Osteoblast (primary cell): Measurements from ENCODE around the gene RNF224. TPM values are rescaled to one million over a fixed set of nuclear protein-coding genes. Genes with fewer than 3 reads are reported as not detected.

ENCODE experiments used
- DNase-seq: peaks from one replicate; pipeline ENCODE4 v3.0.0; 2011; ENCODE audit warnings: low spot score, mixed read lengths; ENCODE audit not compliant: insufficient read length; ENCODE audit errors: missing footprints
- H2AFZ ChIP-seq: 2 replicates; pipeline ENCODE4 v1.6.0; 2011; ENCODE audit warnings: mild to moderate bottlenecking, low read length
- H3K27ac ChIP-seq: 2 replicates; pipeline ENCODE4 v1.5.1; 2011; ENCODE audit warnings: mild to moderate bottlenecking, low read depth, low read length, moderate library complexity
- H3K27me3 ChIP-seq: 2 replicates; pipeline ENCODE4 v1.6.0; 2012; ENCODE audit warnings: mild to moderate bottlenecking, control low read depth, inconsistent platforms, low read length, moderate library complexity; ENCODE audit not compliant: insufficient read depth
- H3K36me3 ChIP-seq: 2 replicates; pipeline ENCODE4 v1.5.1; 2011; ENCODE audit warnings: mild to moderate bottlenecking, low read length, control low read depth, moderate library complexity; ENCODE audit not compliant: insufficient read depth
- H3K4me1 ChIP-seq: 2 replicates; pipeline ENCODE4 v1.5.1; 2011; ENCODE audit warnings: mild to moderate bottlenecking, low read length, control low read depth, moderate library complexity; ENCODE audit not compliant: insufficient read depth
- H3K4me2 ChIP-seq: 2 replicates; pipeline ENCODE4 v1.6.0; 2011; ENCODE audit warnings: mild to moderate bottlenecking, low read length; ENCODE audit not compliant: insufficient read depth
- H3K4me3 ChIP-seq: fragments of 200-600 bp; sonication (generic); 3 replicates; pipeline ENCODE4 v1.5.1; 2012; ENCODE audit warnings: mild to moderate bottlenecking, low read length, inconsistent platforms; ENCODE audit not compliant: insufficient read depth
- H3K79me2 ChIP-seq: 2 replicates; pipeline ENCODE4 v1.6.0; 2012; ENCODE audit warnings: mild to moderate bottlenecking, low read length, control low read depth, inconsistent platforms; ENCODE audit not compliant: insufficient read depth
- H3K9me3 ChIP-seq: 2 replicates; pipeline ENCODE4 v1.5.1; 2011; ENCODE audit warnings: low read depth, low read length, control low read depth
- H4K20me1 ChIP-seq: 2 replicates; pipeline ENCODE4 v1.6.0; 2012; ENCODE audit warnings: mild to moderate bottlenecking, low read length, control low read depth; ENCODE audit not compliant: insufficient read depth
- CTCF ChIP-seq: IDR thresholded peaks from 2 replicates; pipeline ENCODE4 v1.5.1; 2011; ENCODE audit warnings: mild to moderate bottlenecking, low read depth, low read length, moderate library complexity; ENCODE audit errors: extremely low read depth
- total RNA-seq: library from RNA; depleted of rRNA; stranded (reverse); fragments of >200 nt; gene quantifications from 2 replicates; pipeline ENCODE4 v1.2.3, GENCODE V29; 2012

Gene RNF224
- total RNA-seq, 1 donor: under 0.01 TPM

- H3K36me3 ChIP-seq: no peaks in the 10 kb centered on the region
- H3K4me2 ChIP-seq: no peak overlapping the region
- H3K27me3 ChIP-seq: no peaks in the 10 kb centered on the region
- peaks cover 10% of the 10 kb centered on the region for H4K20me1 ChIP-seq
- no peak overlapping the region for H3K27ac ChIP-seq
- DNase-seq: no peak
- H2AFZ ChIP-seq: no peak overlapping the region
- no peak overlapping the region for H3K4me3 ChIP-seq
- TF ChIP-seq CTCF: no peak
- peaks cover 3% of the 10 kb centered on the region for H3K4me1 ChIP-seq
- H3K9me3 ChIP-seq: no peaks in the 10 kb centered on the region
- H3K79me2 ChIP-seq: peaks cover 4% of the 10 kb centered on the region
Observed at GRCh38 chr9:137232510-137232909, 5.2 kb downstream of the RNF224 start.

- peaks cover 10% of the 10 kb centered on the region for H4K20me1 ChIP-seq
- no peaks in the 10 kb centered on the region for H3K27me3 ChIP-seq
- H2AFZ ChIP-seq: no peak overlapping the region
- H3K4me2 ChIP-seq: no peak overlapping the region
- TF ChIP-seq CTCF: no peak
- no peak for DNase-seq
- H3K4me1 ChIP-seq: peaks cover 3% of the 10 kb centered on the region
- no peaks in the 10 kb centered on the region for H3K9me3 ChIP-seq
- no peak overlapping the region for H3K27ac ChIP-seq
- H3K36me3 ChIP-seq: no peaks in the 10 kb centered on the region
- H3K4me3 ChIP-seq: no peak overlapping the region
- peaks cover 12% of the 10 kb centered on the region for H3K79me2 ChIP-seq
Observed at GRCh38 chr9:137233143-137233980, 6.1 kb downstream of the RNF224 start.

GRCh38 chr9:137234055-137234697, 6.9 kb downstream of the RNF224 start:
- Histone ChIP-seq H3K36me3 (no peaks in the 10 kb centered on the region), H3K27ac (no peak overlapping the region), H4K20me1 (peaks cover 10% of the 10 kb centered on the region), H3K4me3 (no peak overlapping the region), H3K27me3 (no peaks in the 10 kb centered on the region), H2AFZ (no peak overlapping the region), H3K4me1 (peaks cover 3% of the 10 kb centered on the region), H3K9me3 (no peaks in the 10 kb centered on the region), H3K79me2 (peaks cover 20% of the 10 kb centered on the region), H3K4me2 (no peak overlapping the region)
- no peak for TF ChIP-seq CTCF
- no peak for DNase-seq

GRCh38 chr9:137234758-137235423, 7.6 kb downstream of the RNF224 start:
- DNase-seq: no peak
- no peak overlapping the region for H3K4me3 ChIP-seq
- H4K20me1 ChIP-seq: peaks cover 10% of the 10 kb centered on the region
- no peaks in the 10 kb centered on the region for H3K36me3 ChIP-seq
- H2AFZ ChIP-seq: no peak overlapping the region
- TF ChIP-seq CTCF: no peak
- no peak overlapping the region for H3K4me2 ChIP-seq
- H3K27ac ChIP-seq: no peak overlapping the region
- H3K79me2 ChIP-seq: peaks cover 20% of the 10 kb centered on the region
- H3K9me3 ChIP-seq: no peaks in the 10 kb centered on the region
- no peaks in the 10 kb centered on the region for H3K27me3 ChIP-seq
- peaks cover 3% of the 10 kb centered on the region for H3K4me1 ChIP-seq
